Stomach (tissue), 9 donors: ENCODE measurements around the gene NEU2. TPM values are rescaled to one million over a fixed set of nuclear protein-coding genes. Genes with fewer than 3 reads are reported as not detected.
A peak's percentile ranks its signal among the peaks of the same experiment; 100 is the strongest.

Experiments used
- DNase-seq, 2 donors: peaks; one replicate each; pipeline versions ENCODE4 v3.0.0 to v3.0.0-alpha.2; 2013 to 2019
- H3K27ac ChIP-seq, 5 donors: fragments of 200-600 bp in 4 of 5; sonication (generic) in 4 of 5; one replicate each; pipeline ENCODE4 v1.5.1; 2013 to 2019; ENCODE audit warnings: mild to moderate bottlenecking in 1 of 5, moderate library complexity in 1 of 5
- H3K27me3 ChIP-seq, 3 donors: fragments of 200-600 bp; sonication (generic); one replicate each; pipeline ENCODE4 v1.5.1; 2017 to 2019; ENCODE audit warnings: mixed run types in 1 of 3
- H3K36me3 ChIP-seq, 4 donors: fragments of 200-600 bp; sonication (generic); 1 replicate in 3 of 4; 2 replicates in 1 of 4; pipeline ENCODE4 v1.5.1; 2016 to 2019
- H3K4me1 ChIP-seq, 4 donors: fragments of 200-600 bp; sonication (generic); one replicate each; pipeline ENCODE4 v1.5.1; 2016 to 2019
- H3K4me3 ChIP-seq, 4 donors: fragments of 200-600 bp; sonication (generic) in 3 of 4; one replicate each; pipeline ENCODE4 v1.5.1; 2016 to 2019; ENCODE audit warnings: mild to moderate bottlenecking in 1 of 4
- H3K9me3 ChIP-seq, 4 donors: fragments of 200-600 bp; sonication (generic); one replicate each; pipeline ENCODE4 v1.5.1; 2016 to 2019
- EP300 ChIP-seq: sonication (generic); formaldehyde crosslinking; IDR thresholded peaks from one replicate; pipeline ENCODE4 v1.6.1; 2017; ENCODE audit warnings: antibody characterized with exemption
- POLR2A ChIP-seq, 4 donors: fragments of 450-650 bp; IDR thresholded peaks; one replicate each; pipeline ENCODE4 v1.6.1; 2016; ENCODE audit warnings: antibody characterized with exemption in 4 of 4, control low read depth in 2 of 4, mild to moderate bottlenecking in 1 of 4, moderate library complexity in 1 of 4
- POLR2AphosphoS5 ChIP-seq, 3 donors: sonication (generic); formaldehyde crosslinking; IDR thresholded peaks; one replicate each; pipeline ENCODE4 v1.6.1; 2016; ENCODE audit warnings: antibody characterized with exemption in 3 of 3
- WGBS, 5 donors: extraction: QIAGEN DNeasy Blood & Tissue Kit in 3 of 5; methylation state at CpG; one replicate each; pipeline versions ENCODE4 v1.1.5 to v1.1.7; 2013 to 2018; 5-methylcytosine and 5-hydroxymethylcytosine counted together
- intact Hi-C: fragments of 100-400 bp; cut with DNase I; formaldehyde crosslinking; loops from one replicate; pipeline ENCODE4 v1.15.1; 2023; ENCODE audit warnings: low total_unique reads
- polyA plus RNA-seq, 3 donors: library from polyadenylated mRNA; stranded (reverse); fragments of 200-250 nt; gene quantifications; one replicate each; pipeline ENCODE4 v1.2.3, GENCODE V29; 2013
- total RNA-seq, 5 donors: library from RNA; depleted of rRNA; stranded (reverse); fragments of >200 nt; gene quantifications; one replicate each; pipeline versions ENCODE4 v1.1.0 to v1.2.3, GENCODE V29; 2014 to 2016
- TF ChIP-seq, protein P1 (sequence below), 7 experiments: fragments of 450-650 bp in 4 of 7; fragments of 200-600 bp in 3 of 7; sonication (generic) in 3 of 7; IDR thresholded peaks; one replicate each; pipeline ENCODE4 v1.5.1; 2016 to 2019; ENCODE audit warnings: antibody characterized with exemption in 7 of 7, control low read depth in 2 of 7, mild to moderate bottlenecking in 1 of 7
- donor health status: healthy with polysubstance abuse.
- donor health status: Bipolar disorder and iron deficiency.
- donor health status: healthy.

The NEU2 gene
- total and polyA plus RNA-seq, 8 donors, result not detected

- Histone ChIP-seq H3K27me3 (no peaks in the 10 kb centered on the region), H3K4me1 (peaks cover 0 to 22% (median 8%) of the 10 kb centered on the region in 4 donors), H3K9me3 (no peaks in the 10 kb centered on the region), H3K27ac (no peak overlapping the region), H3K36me3 (no peaks in the 10 kb centered on the region), H3K4me3 (no peak overlapping the region)
- intact Hi-C loops, result no loop called here
- 30 to 52% (median 34%) methylated on average over 3 of the region's 3 CpGs for WGBS, 5 donors
- TF ChIP-seq, protein P1, sequence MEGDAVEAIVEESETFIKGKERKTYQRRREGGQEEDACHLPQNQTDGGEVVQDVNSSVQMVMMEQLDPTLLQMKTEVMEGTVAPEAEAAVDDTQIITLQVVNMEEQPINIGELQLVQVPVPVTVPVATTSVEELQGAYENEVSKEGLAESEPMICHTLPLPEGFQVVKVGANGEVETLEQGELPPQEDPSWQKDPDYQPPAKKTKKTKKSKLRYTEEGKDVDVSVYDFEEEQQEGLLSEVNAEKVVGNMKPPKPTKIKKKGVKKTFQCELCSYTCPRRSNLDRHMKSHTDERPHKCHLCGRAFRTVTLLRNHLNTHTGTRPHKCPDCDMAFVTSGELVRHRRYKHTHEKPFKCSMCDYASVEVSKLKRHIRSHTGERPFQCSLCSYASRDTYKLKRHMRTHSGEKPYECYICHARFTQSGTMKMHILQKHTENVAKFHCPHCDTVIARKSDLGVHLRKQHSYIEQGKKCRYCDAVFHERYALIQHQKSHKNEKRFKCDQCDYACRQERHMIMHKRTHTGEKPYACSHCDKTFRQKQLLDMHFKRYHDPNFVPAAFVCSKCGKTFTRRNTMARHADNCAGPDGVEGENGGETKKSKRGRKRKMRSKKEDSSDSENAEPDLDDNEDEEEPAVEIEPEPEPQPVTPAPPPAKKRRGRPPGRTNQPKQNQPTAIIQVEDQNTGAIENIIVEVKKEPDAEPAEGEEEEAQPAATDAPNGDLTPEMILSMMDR (IDR thresholded peaks at IDR 0.05), result no peak
- no peak for TF ChIP-seq POLR2AphosphoS5 (IDR thresholded peaks at IDR 0.05)
- TF ChIP-seq EP300, result no peak
- TF ChIP-seq POLR2A (IDR thresholded peaks at IDR 0.05), result no peak
- DNase-seq, result peak in 1 of 2 donors; percentile 35
These were observed 24.7 kb upstream of the NEU2 start for GRCh38 chr2:233007739-233008138.

GRCh38 chr2:233009661-233010060, 22.8 kb upstream of the NEU2 start:
- peaks cover 0 to 22% (median 10%) of the 10 kb centered on the region in 4 donors for H3K4me1 ChIP-seq
- no peak for DNase-seq
- H3K4me3 ChIP-seq, result no peak overlapping the region
- intact Hi-C loops, result no loop called here
- H3K36me3 ChIP-seq, result no peaks in the 10 kb centered on the region
- H3K27ac ChIP-seq, result no peak overlapping the region
- H3K27me3 ChIP-seq, result no peaks in the 10 kb centered on the region
- H3K9me3 ChIP-seq, result no peaks in the 10 kb centered on the region
- TF ChIP-seq EP300 (no peak), POLR2A (IDR thresholded peaks at IDR 0.05) (no peak), POLR2AphosphoS5 (IDR thresholded peaks at IDR 0.05) (no peak)
- TF ChIP-seq, protein P1 (IDR thresholded peaks at IDR 0.05), result no peak
- 95 to 99% (median 96%) methylated on average over 3 of the region's 3 CpGs for WGBS, 5 donors

DNA sequence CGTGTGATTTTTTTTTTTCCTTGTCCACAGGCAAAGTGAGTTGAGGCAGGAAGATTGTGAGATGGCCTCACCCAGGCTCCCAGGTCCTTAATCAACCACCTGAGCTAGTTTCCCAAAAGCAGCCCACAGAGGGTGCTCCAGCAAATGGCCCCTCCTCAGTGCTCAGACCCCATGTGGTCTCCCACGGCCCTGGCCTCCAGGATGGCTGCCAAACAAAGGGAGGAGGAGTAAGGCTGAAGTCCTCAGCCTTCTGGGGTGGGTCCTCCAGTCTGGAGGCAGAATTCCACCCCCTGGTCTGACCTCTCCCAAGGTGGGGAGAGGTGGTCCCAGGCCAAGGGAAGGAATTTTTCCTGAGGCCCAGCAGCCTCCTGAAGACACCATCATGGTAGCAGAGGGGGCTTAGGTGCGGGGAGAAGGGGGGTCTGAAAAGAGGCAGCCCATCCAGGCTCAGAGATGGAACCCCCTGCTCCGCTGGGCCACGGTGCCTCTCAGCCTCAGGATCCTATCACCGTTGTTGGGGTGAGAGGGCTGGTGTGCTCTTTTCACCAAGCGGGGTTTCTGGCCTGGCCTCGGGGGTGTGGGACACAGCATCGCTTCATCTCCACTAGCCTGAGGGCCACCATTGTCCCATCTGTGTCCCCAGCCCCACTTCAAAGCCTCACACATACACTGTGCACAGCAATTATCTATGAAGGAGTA, 21.8 kb upstream of the NEU2 start:
- Histone ChIP-seq H3K36me3 (no peaks in the 10 kb centered on the region), H3K4me1 (peaks cover 0 to 22% (median 10%) of the 10 kb centered on the region in 4 donors), H3K9me3 (no peaks in the 10 kb centered on the region), H3K27me3 (no peaks in the 10 kb centered on the region), H3K27ac (peak overlapping the region in 1 of 5 donors; percentile 83), H3K4me3 (no peak overlapping the region)
- no peak for DNase-seq
- WGBS, 5 donors, result 87 to 93% (median 88%) methylated on average over 7 to 9 of the region's 9 CpGs
- intact Hi-C loops, result no loop called here
- TF ChIP-seq, protein P1 (IDR thresholded peaks at IDR 0.05), result no peak
- no peak for TF ChIP-seq POLR2AphosphoS5 (IDR thresholded peaks at IDR 0.05)
- TF ChIP-seq POLR2A (IDR thresholded peaks at IDR 0.05), result no peak
- no peak for TF ChIP-seq EP300

- H3K27ac ChIP-seq, result peak overlapping the region; percentile 76 to 89 (median 83)
- H3K4me1 ChIP-seq, result peaks cover 0 to 22% (median 10%) of the 10 kb centered on the region in 4 donors
- no peaks in the 10 kb centered on the region for H3K27me3 ChIP-seq
- no peaks in the 10 kb centered on the region for H3K9me3 ChIP-seq
- H3K4me3 ChIP-seq, result peak overlapping the region in 1 of 4 donors; percentile 7
- H3K36me3 ChIP-seq, result no peaks in the 10 kb centered on the region
- TF ChIP-seq POLR2AphosphoS5 (IDR thresholded peaks at IDR 0.05) (no peak), POLR2A (IDR thresholded peaks at IDR 0.05) (no peak), EP300 (no peak)
- TF ChIP-seq, protein P1 (IDR thresholded peaks at IDR 0.05), result no peak
- DNase-seq, result no peak
- intact Hi-C loops, result no loop called here
- WGBS, 5 donors, result 80 to 87% (median 85%) methylated on average over 4 to 6 of the region's 6 CpGs
These were observed 21.2 kb upstream of the NEU2 start for GRCh38 chr2:233011268-233011650.
